ENCODE results near the gene LCP2. TPM values are rescaled to one million over a fixed set of nuclear protein-coding genes. Genes with fewer than 3 reads are reported as not detected.

LCP2 gene
- total RNA-seq, 1 experiment from 2014 or later: not detected

DNA sequence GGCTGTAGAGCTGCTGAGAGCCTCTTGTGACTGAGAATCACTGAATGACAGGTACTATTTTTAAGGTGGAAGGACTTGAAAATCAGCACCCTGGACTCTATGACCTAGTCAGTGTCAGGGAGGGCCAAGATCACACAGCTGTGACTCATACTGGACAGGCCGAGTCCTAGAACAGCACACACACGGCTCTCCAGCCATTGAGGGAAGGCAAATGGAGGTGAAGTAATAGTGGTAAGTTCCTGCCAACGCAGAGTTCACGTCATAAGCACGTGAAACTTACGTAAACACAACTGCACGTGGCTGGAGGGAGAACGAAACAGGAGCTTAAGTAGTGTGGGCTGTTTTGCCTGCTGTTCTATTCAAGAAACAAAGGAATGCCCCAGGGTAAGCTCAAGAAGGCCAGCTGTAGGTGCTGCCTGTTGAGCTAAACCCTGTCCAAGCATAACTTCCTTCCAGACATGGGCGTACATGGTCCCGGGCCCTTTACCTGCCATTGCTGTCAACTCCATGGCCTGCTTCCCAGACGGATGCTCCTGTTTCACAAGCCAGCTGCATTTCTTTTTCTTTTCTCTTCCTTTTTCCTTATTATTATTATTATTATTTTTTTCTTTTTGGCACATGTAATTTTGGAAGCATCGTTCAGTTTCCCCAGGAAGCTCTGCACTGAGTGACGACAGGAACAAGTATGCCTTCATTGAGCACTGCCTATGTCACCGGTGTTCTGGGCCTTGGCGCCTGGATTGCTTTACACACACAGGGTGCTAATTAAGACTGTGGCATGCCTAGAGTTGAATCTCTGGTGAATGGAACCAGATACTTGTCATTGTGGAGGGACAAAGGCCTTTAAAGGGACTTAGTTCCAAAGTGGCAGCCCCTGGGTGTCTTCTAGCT is 10.2 kb upstream of the LCP2 start:
- TF ChIP-seq, protein P1, sequence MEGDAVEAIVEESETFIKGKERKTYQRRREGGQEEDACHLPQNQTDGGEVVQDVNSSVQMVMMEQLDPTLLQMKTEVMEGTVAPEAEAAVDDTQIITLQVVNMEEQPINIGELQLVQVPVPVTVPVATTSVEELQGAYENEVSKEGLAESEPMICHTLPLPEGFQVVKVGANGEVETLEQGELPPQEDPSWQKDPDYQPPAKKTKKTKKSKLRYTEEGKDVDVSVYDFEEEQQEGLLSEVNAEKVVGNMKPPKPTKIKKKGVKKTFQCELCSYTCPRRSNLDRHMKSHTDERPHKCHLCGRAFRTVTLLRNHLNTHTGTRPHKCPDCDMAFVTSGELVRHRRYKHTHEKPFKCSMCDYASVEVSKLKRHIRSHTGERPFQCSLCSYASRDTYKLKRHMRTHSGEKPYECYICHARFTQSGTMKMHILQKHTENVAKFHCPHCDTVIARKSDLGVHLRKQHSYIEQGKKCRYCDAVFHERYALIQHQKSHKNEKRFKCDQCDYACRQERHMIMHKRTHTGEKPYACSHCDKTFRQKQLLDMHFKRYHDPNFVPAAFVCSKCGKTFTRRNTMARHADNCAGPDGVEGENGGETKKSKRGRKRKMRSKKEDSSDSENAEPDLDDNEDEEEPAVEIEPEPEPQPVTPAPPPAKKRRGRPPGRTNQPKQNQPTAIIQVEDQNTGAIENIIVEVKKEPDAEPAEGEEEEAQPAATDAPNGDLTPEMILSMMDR (conservative IDR thresholded peaks at IDR 0.05): no peak
- TF ChIP-seq EZH2 (IDR thresholded peaks at IDR 0.05; ENCODE audit: low read depth): no peak
- H3F3A ChIP-seq (ENCODE audit: insufficient read depth, low read depth): no peaks in the 10 kb centered on the region; the same call in 1 of the 2 replicates
- no peaks in the 10 kb centered on the region for H3K79me2 ChIP-seq (ENCODE audit: low read depth)
- 0 out of 2 replicates have a peak overlapping the region, but pooled peaks have one; percentile 10 for H3K27ac ChIP-seq
- POLR2A ChIA-PET (ENCODE audit: unreplicated experiment): no interaction called here
- H3K9me2 ChIP-seq (ENCODE audit: insufficient read depth): no peaks in the 10 kb centered on the region
- H3K36me3 ChIP-seq (ENCODE audit: low read depth): no peaks in the 10 kb centered on the region
- BruUV-seq (replicated peaks): no TSS peak
- no peaks in the 10 kb centered on the region for H3K9me3 ChIP-seq (ENCODE audit: insufficient read depth, low read depth)
- H3K4me3 ChIP-seq: no peak overlapping the region
- no peak overlapping the region for H2AFZ ChIP-seq
- CTCF ChIA-PET: interaction anchor here (0.5 kb wide), 1 partner anchor 9 kb away, joined by 5 read pairs; no protein-coding TSS in a partner anchor
- peak overlapping the region; percentile 60 for H3K4me2 ChIP-seq
- H3K4me1 ChIP-seq (replicated peaks; ENCODE audit: insufficient read depth): peaks cover 21% of the 10 kb centered on the region
- intact Hi-C loops (cut with micrococcal nuclease; ENCODE audit: unreplicated experiment): no loop called here
- no peaks in the 10 kb centered on the region for H4K20me1 ChIP-seq (ENCODE audit: insufficient read depth)
- H3K27me3 ChIP-seq (ENCODE audit: insufficient read depth, low read depth): 0 out of 2 replicates have a peak, but pooled peaks cover 4% of the 10 kb centered on the region
- DNase-seq: peak; percentile 6 to 94

DNA sequence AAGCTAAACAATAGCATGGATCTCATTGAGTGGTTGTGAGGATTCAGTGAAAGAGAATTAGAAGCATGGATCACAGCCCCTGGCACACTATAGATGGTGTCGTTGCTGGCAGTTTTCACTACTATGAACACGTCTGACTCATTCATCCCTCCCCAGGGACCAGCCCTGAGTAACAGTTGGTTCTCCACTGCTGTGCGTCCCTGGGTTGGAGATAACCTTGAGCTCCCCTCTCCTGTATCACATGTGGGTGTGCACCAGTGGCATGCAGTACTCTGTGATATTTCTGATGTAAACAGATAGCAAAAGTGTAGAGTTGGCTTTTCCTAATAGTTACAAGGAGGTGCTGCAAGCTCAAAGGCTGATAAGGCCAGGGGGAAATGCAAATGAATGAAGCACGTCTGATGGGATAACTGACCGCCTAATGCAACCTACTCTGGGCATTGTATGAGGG is 8.8 kb upstream of the LCP2 start:
- no peak overlapping the region for H2AFZ ChIP-seq
- no peaks in the 10 kb centered on the region for H3K9me2 ChIP-seq (ENCODE audit: insufficient read depth)
- H4K20me1 ChIP-seq (ENCODE audit: insufficient read depth): no peaks in the 10 kb centered on the region
- H3K9me3 ChIP-seq (ENCODE audit: insufficient read depth, low read depth): no peaks in the 10 kb centered on the region
- no peaks in the 10 kb centered on the region for H3K79me2 ChIP-seq (ENCODE audit: low read depth)
- intact Hi-C loops (cut with micrococcal nuclease; ENCODE audit: unreplicated experiment): no loop called here
- H3K36me3 ChIP-seq (ENCODE audit: low read depth): no peaks in the 10 kb centered on the region
- no peak overlapping the region for H3K27ac ChIP-seq
- H3K27me3 ChIP-seq (ENCODE audit: insufficient read depth, low read depth): 0 out of 2 replicates have a peak, but pooled peaks cover 3% of the 10 kb centered on the region
- no peak overlapping the region for H3K4me2 ChIP-seq
- DNase-seq: no peak
- CTCF ChIA-PET: no interaction called here
- POLR2A ChIA-PET (ENCODE audit: unreplicated experiment): no interaction called here
- no peak for TF ChIP-seq EZH2 (IDR thresholded peaks at IDR 0.05; ENCODE audit: low read depth)
- TF ChIP-seq, protein P1 (conservative IDR thresholded peaks at IDR 0.05): no peak
- BruUV-seq (replicated peaks): no TSS peak
- peaks cover 21% of the 10 kb centered on the region for H3K4me1 ChIP-seq (replicated peaks; ENCODE audit: insufficient read depth)
- no peaks in the 10 kb centered on the region; the same call in 1 of the 2 replicates for H3F3A ChIP-seq (ENCODE audit: insufficient read depth, low read depth)
- H3K4me3 ChIP-seq: no peak overlapping the region

DNA sequence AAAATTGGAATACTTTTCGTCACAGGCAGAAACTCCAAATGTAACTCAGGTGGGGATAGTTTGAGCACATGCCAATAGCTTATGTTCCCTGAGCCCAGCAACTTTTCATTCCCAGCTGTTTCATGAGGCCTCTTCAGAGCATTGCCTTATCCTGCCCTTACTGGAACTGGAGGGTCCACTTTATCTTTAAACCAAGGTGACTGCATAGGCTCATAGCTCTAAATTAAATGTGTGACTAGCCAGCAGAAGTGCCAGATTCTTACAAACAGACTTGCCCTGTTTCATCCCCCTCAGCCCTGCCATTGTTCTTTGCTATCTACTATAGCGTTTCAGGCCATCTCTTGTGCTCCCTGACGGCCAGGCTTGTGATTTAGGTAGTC is 8.1 kb upstream of the LCP2 start:
- CTCF ChIA-PET: no interaction called here
- no peak overlapping the region for H3K4me2 ChIP-seq
- POLR2A ChIA-PET (ENCODE audit: unreplicated experiment): no interaction called here

More for the DNA sequence above, 8.1 kb upstream of the LCP2 start:
- Histone ChIP-seq H3K79me2 (ENCODE audit: low read depth) (no peaks in the 10 kb centered on the region), H3K27ac (no peak overlapping the region), H3K9me3 (ENCODE audit: insufficient read depth, low read depth) (no peaks in the 10 kb centered on the region), H2AFZ (no peak overlapping the region), H3K27me3 (ENCODE audit: insufficient read depth, low read depth) (no peaks in the 10 kb centered on the region), H3F3A (ENCODE audit: insufficient read depth, low read depth) (no peaks in the 10 kb centered on the region; the same call in 1 of the 2 replicates), H3K4me3 (no peak overlapping the region), H4K20me1 (ENCODE audit: insufficient read depth) (no peaks in the 10 kb centered on the region), H3K36me3 (ENCODE audit: low read depth) (no peaks in the 10 kb centered on the region), H3K9me2 (ENCODE audit: insufficient read depth) (no peaks in the 10 kb centered on the region), H3K4me1 (replicated peaks; ENCODE audit: insufficient read depth) (peaks cover 21% of the 10 kb centered on the region)
- no peak for TF ChIP-seq EZH2 (IDR thresholded peaks at IDR 0.05; ENCODE audit: low read depth)
- TF ChIP-seq, protein P1 (conservative IDR thresholded peaks at IDR 0.05): no peak
- no TSS peak for BruUV-seq (replicated peaks)
- intact Hi-C loops (cut with micrococcal nuclease; ENCODE audit: unreplicated experiment): no loop called here
- DNase-seq: no peak
